HepG2 (cell line): Measurements from ENCODE around the gene TAB3. TPM values are rescaled to one million over a fixed set of nuclear protein-coding genes. Genes with fewer than 3 reads are reported as not detected.

Experiments used
- ARID4A ChIP-seq: sonication (generic); formaldehyde crosslinking; IDR thresholded peaks from 2 replicates; pipeline ENCODE4 v1.5.0; 2020; ENCODE audit warnings: mild to moderate bottlenecking, missing genetic modification reagents, borderline replicate concordance
- ARNTL ChIP-seq: sonication (generic); formaldehyde crosslinking; IDR thresholded peaks from 2 replicates; pipeline ENCODE4 v1.4.0; 2020; ENCODE audit warnings: mild to moderate bottlenecking, missing genetic modification reagents
- CBX5 ChIP-seq: sonication (generic); formaldehyde crosslinking; IDR thresholded peaks from 2 replicates; pipeline ENCODE4 v1.4.0; 2020; ENCODE audit warnings: missing genetic modification reagents, borderline replicate concordance
- KAT7 ChIP-seq: IDR thresholded peaks from 2 replicates; pipeline ENCODE4 v1.6.1; 2018; ENCODE audit warnings: borderline replicate concordance, missing compliant biosample characterization
- MATR3 ChIP-seq: sonication (generic); formaldehyde crosslinking; IDR thresholded peaks from 2 replicates; pipeline ENCODE4 v1.4.0; 2020; ENCODE audit warnings: missing genetic modification reagents
- MBD4 ChIP-seq: IDR thresholded peaks from 2 replicates; pipeline ENCODE4 v1.6.1; 2012; ENCODE audit warnings: low read length, inconsistent platforms, borderline replicate concordance
- MTERF4 ChIP-seq: sonication (generic); formaldehyde crosslinking; IDR thresholded peaks from 2 replicates; pipeline ENCODE4 v1.8.0; 2023; ENCODE audit warnings: mild to moderate bottlenecking, missing genetic modification reagents
- RARA ChIP-seq: IDR thresholded peaks from 2 replicates; pipeline ENCODE4 v1.6.1; 2016; ENCODE audit warnings: missing genetic modification reagents, missing compliant biosample characterization
- RELA ChIP-seq: sonication (generic); formaldehyde crosslinking; IDR thresholded peaks from 2 replicates; pipeline ENCODE4 v1.4.0; 2020; ENCODE audit warnings: missing genetic modification reagents
- RXRA ChIP-seq: sonication (generic); formaldehyde crosslinking; IDR thresholded peaks from 2 replicates; pipeline ENCODE4 v1.5.1; 2020; ENCODE audit warnings: missing genetic modification reagents
- SP4 ChIP-seq: sonication (generic); formaldehyde crosslinking; IDR thresholded peaks from 2 replicates; pipeline ENCODE4 v1.8.1; 2023; ENCODE audit warnings: mild to moderate bottlenecking, missing genetic modification reagents
- SP5 ChIP-seq: IDR thresholded peaks from 2 replicates; pipeline ENCODE4 v1.6.1; 2016; ENCODE audit warnings: low read depth, borderline replicate concordance
- TGIF2 ChIP-seq: IDR thresholded peaks from 2 replicates; pipeline ENCODE4 v1.6.1; 2016; ENCODE audit warnings: control low read depth, missing compliant biosample characterization
- THYN1 ChIP-seq: sonication (generic); formaldehyde crosslinking; IDR thresholded peaks from 2 replicates; pipeline ENCODE4 v1.8.1; 2023; ENCODE audit warnings: low read depth, mild to moderate bottlenecking, moderate library complexity, missing genetic modification reagents, borderline replicate concordance
- ZNF12 ChIP-seq: sonication (generic); formaldehyde crosslinking; IDR thresholded peaks from 2 replicates; pipeline ENCODE4 v1.5.0; 2020; ENCODE audit warnings: missing genetic modification reagents
- ZNF280D ChIP-seq: sonication (generic); formaldehyde crosslinking; IDR thresholded peaks from 2 replicates; pipeline ENCODE4 v1.5.1; 2020; ENCODE audit warnings: mild to moderate bottlenecking, missing genetic modification reagents
- ZNF430 ChIP-seq: sonication (generic); formaldehyde crosslinking; IDR thresholded peaks from 2 replicates; pipeline ENCODE4 v1.9.0; 2021; ENCODE audit warnings: mild to moderate bottlenecking, missing genetic modification reagents
- ZNF484 ChIP-seq: sonication (generic); formaldehyde crosslinking; IDR thresholded peaks from 2 replicates; pipeline ENCODE4 v1.5.1; 2020; ENCODE audit warnings: mild to moderate bottlenecking, low read depth, missing genetic modification reagents, borderline replicate concordance
- ZNF496 ChIP-seq: sonication (generic); formaldehyde crosslinking; IDR thresholded peaks from 2 replicates; pipeline ENCODE4 v1.8.1; 2023; ENCODE audit warnings: mild to moderate bottlenecking, moderate library complexity, missing genetic modification reagents; ENCODE audit not compliant: insufficient replicate concordance
- ZNF552 ChIP-seq: sonication (generic); formaldehyde crosslinking; IDR thresholded peaks from 2 replicates; pipeline ENCODE4 v1.9.0; 2022; ENCODE audit warnings: missing genetic modification reagents, mild to moderate bottlenecking, borderline replicate concordance
- ZNF577 ChIP-seq: sonication (generic); formaldehyde crosslinking; IDR thresholded peaks from 2 replicates; pipeline ENCODE4 v1.4.0; 2020; ENCODE audit warnings: mild to moderate bottlenecking, low read depth, missing genetic modification reagents, borderline replicate concordance
- polyA plus RNA-seq, 8 experiments: library from polyadenylated mRNA; depleted of rRNA in 3 of 8; stranded (reverse) in 7 of 8; unstranded in 1 of 8; fragments of >200 nt; fragmentation: Illumina TruSeq in 4 of 8; extraction: Trizol in 4 of 8; gene quantifications; 2 replicates each; pipeline versions ENCODE4 v1.2.1 to v1.2.3, GENCODE V29; 2011 to 2016; ENCODE audit warnings: low read depth in 4 of 8, missing spikeins in 1 of 8, mixed read lengths in 1 of 8; ENCODE audit not compliant: insufficient read depth in 1 of 8
- total RNA-seq, 5 experiments: library from RNA; depleted of rRNA; stranded (reverse); fragments of >200 nt; fragmentation: Illumina TruSeq; extraction: Trizol; gene quantifications; 2 replicates each; pipeline ENCODE4 v1.2.3, GENCODE V29; 2016; ENCODE audit warnings: low read depth in 1 of 5
- TF ChIP-seq, protein P1 (sequence below): IDR thresholded peaks from 2 replicates; pipeline ENCODE4 v1.6.1; 2018; ENCODE audit warnings: missing genetic modification reagents, mild to moderate bottlenecking, missing compliant biosample characterization

Gene TAB3
- total and polyA plus RNA-seq, 2 of the 13 experiments (the other 11 are each of a cell fraction or from before 2014, with no cell fraction given): 27.2 to 59.8 TPM

- no peak for TF ChIP-seq CBX5 (CRISPR knock-in tag)
- TF ChIP-seq ZNF484: no peak
- TF ChIP-seq ARID4A: no peak
- peak; percentile 75 for TF ChIP-seq RARA (CRISPR knock-in tag)
- no peak for TF ChIP-seq MTERF4 (CRISPR knock-in tag)
- TF ChIP-seq ARNTL (CRISPR knock-in tag): 0 out of 2 replicates have a peak, but pooled peaks have one; percentile 53
- peak; percentile 72; the same call in 1 of the 2 replicates for TF ChIP-seq ZNF12 (CRISPR knock-in tag)
- TF ChIP-seq SP5: no peak
- no peak for TF ChIP-seq KAT7
- TF ChIP-seq ZNF280D (CRISPR knock-in tag): no peak
- no peak for TF ChIP-seq ZNF552 (CRISPR knock-in tag)
- TF ChIP-seq ZNF577: no peak
- no peak for TF ChIP-seq ZNF496 (CRISPR knock-in tag)
- peak; percentile 45; the same call in 1 of the 2 replicates for TF ChIP-seq RXRA
- TF ChIP-seq ZNF430 (CRISPR knock-in tag): no peak
- no peak for TF ChIP-seq THYN1 (CRISPR knock-in tag)
- no peak for TF ChIP-seq SP4 (CRISPR knock-in tag)
- TF ChIP-seq RELA (CRISPR knock-in tag): no peak
- no peak for TF ChIP-seq MATR3 (CRISPR knock-in tag)
- TF ChIP-seq MBD4: peak; percentile 37; the same call in 1 of the 2 replicates
- TF ChIP-seq, protein P1, sequence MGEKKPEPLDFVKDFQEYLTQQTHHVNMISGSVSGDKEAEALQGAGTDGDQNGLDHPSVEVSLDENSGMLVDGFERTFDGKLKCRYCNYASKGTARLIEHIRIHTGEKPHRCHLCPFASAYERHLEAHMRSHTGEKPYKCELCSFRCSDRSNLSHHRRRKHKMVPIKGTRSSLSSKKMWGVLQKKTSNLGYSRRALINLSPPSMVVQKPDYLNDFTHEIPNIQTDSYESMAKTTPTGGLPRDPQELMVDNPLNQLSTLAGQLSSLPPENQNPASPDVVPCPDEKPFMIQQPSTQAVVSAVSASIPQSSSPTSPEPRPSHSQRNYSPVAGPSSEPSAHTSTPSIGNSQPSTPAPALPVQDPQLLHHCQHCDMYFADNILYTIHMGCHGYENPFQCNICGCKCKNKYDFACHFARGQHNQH (CRISPR knock-in tag): peak; percentile 66
- TF ChIP-seq TGIF2 (CRISPR knock-in tag): no peak
These were observed 53.7 kb downstream of the TAB3 start (continued) for GRCh38 chrX:30835373-30835772.
